ENCODE data around the gene PTGIS.
A peak's percentile ranks its signal among the peaks of the same experiment; 100 is the strongest.

The PTGIS gene

GRCh38 chr20:49595346-49595745 is 27.4 kb upstream of the PTGIS start:
- DNase-seq = no peak

DNA sequence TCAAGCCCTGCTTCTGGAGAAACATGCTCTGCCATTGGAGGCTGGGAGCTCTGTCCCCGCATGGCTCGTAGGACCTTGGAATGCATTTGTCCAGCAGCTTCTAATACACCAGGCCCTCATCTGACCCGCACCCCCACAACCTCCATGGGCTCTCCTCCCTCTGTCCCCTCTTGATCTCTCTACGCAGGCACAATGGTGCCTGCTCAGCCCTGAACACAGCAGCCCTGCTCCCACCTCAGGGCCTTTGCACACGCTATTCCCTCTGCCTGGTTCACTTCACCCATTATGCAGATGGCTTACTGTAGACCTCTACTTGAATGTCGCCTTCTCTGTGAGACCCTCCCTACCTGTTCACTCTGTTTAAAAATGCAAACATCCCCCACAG is 27.0 kb upstream of the PTGIS start:
- no peak for DNase-seq

GRCh38 chr20:49594143-49594930 is 26.4 kb upstream of the PTGIS start:
- no peak for DNase-seq

GRCh38 chr20:49593466-49594142 is 25.7 kb upstream of the PTGIS start:
- no peak for DNase-seq

DNA sequence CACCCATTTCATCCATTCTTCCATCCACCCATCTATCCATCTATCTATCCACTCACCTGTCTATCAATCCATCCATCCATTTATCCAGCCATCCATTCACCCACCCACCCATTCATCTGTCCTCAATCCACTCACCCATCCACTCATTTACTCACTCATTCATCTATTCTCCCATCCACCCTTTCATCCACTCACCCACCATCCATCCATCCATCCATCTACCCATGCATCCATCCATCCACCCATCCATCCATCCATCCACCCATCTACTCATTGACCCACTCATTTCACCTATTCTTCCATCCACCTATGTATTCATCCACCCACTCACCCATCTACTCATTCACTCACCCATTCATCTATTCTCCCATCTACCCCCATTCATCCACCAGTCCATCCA is 24.2 kb upstream of the PTGIS start:
- DNase-seq = no peak

- DNase-seq = peak; percentile 33
These were observed 23.4 kb upstream of the PTGIS start for GRCh38 chr20:49591217-49591865.

DNA sequence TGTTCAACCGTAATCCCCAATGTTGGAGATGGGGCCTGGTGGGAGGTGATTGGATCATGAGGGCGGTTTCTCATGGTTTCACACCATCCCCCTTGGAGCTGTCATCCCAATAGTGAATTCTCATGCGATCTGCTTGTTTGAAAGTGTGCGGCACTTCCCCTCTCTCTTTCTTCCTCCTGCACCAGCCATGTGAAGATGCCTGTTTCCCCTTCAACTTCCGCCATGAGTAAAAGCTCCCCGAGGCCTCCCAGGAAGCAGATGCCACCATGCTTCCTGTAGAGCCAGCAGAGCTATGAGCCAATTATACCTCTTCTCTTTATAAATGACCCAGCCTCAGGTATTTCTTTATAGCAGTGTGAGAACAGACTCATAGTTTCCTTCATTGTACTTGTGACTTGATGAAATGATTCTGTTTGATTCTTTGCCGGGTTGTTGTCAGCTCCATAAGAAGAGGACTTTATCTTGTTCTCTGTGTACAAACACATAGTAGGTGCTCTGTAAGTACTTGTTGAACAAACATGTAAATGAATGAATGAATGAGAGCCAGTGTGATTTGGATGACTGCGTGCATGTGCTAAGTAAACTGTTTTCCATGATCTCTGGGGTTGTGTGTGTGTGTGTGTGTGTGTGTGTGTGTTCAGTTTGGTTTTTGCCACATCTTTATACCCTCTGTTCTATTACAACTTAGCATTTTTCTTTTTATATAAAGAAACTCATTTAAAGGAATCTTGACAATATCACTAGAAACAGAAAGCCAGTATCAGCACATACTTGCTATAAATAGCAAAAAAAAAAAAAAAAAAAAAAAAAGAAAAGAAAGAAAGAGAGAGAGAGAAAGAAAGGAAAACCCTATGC is 22.5 kb upstream of the PTGIS start:
- no peak for DNase-seq

DNA sequence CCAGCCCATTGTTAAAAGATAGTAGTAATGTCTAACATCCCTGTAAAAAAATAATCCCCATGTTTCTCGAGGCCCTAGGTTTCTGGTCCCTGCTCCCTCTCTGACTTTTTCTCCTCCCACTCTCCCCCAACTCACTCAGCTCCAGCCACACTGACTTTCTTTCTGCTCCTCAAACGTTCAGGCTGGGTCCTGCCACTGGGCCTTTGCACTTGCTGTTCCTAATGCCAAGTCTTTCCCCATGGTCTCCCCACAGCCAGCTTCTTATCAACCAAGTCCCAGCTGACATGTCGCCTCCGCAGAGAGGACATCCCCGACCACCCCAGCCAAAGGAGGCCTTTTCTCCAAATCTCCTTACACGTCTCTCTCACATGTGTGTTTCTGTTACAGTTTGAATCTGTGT is 21.8 kb upstream of the PTGIS start:
- no peak for DNase-seq

- DNase-seq = no peak
These were observed 19.2 kb upstream of the PTGIS start for GRCh38 chr20:49587111-49587570.

GRCh38 chr20:49585585-49586245 is 17.8 kb upstream of the PTGIS start:
- DNase-seq = no peak

DNA sequence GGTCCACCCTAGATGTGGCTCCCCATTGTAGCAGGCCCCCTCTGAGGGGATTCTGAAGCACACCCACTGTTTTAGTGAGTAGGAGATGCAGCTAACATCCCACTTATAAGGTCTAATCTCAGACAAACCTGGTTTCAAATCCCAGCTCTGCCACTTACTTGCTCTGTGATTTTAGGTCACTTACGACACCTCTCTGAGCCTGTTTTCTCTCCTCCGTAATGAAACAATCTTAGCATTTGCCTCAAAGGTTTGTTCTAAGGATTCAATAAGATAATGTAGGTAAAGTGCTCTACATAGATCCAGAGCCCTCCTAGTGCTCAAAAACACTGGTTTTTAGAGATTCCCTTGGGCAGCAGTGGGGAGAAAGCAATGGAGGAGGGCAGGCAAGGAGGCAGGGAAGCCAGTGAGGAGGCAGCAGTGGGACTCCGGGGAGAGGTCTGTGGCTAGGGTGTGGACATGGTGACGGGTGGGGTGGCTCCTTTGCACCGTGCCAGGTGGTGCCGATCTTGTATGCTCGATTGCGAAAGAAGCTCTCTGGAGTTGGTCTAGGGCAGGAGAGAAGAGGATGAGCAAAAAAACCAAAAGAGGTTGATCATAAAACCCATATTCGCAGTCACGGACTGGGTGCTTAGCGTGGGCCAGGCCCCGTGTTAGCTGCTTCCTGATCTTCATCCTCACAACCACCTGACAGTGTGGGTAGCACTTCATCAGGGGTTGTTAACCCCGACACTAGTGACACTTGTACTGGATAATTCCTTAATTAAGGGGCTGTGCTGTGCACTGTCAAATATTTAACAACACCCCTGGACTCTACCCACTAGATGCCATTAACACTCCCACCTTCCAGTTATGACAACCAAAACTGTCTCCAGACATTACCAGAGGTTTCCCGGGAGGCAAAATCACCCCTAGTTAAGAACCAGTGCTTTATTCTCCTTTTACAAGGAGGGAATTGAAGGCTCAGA is 16.8 kb upstream of the PTGIS start:
- DNase-seq = no peak

DNA sequence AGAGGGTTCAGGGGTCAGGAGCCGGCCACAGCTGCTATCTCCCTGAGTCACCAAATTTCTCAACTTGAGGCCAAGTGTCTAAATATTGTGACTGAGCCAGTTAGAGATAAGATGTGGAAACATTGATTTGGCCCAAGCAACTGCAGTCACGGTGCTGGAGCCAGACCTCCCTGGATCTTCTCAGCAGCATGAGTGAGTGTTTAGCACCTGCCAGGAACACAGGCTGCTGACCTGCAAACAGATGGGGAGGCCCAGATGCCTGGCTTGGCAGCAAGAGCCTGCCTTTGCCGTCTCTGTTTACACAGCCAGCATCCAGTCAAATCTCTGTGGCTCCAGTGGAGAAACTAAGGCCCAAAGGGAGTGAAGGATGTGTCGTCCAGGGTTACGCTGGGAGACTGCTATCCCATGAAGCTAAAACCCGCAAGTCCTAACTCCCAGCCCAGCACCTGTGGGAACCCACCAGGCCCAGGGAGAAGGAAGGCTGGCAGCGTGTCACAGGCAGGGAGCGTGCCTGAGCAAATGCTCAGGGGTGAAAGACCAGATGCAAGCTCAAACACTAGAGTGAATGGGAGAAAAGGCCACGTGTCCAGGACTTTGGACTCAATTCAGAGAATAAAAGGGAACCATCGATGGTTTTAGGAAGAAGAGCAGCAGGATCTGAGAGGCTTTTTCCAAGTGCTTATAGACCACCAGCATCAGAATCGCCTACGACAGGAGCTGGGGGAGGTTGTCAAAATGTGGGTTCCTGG is 15.9 kb upstream of the PTGIS start:
- peak; percentile 69 for DNase-seq

GRCh38 chr20:49583343-49583668 is 15.4 kb upstream of the PTGIS start:
- DNase-seq = no peak

DNA sequence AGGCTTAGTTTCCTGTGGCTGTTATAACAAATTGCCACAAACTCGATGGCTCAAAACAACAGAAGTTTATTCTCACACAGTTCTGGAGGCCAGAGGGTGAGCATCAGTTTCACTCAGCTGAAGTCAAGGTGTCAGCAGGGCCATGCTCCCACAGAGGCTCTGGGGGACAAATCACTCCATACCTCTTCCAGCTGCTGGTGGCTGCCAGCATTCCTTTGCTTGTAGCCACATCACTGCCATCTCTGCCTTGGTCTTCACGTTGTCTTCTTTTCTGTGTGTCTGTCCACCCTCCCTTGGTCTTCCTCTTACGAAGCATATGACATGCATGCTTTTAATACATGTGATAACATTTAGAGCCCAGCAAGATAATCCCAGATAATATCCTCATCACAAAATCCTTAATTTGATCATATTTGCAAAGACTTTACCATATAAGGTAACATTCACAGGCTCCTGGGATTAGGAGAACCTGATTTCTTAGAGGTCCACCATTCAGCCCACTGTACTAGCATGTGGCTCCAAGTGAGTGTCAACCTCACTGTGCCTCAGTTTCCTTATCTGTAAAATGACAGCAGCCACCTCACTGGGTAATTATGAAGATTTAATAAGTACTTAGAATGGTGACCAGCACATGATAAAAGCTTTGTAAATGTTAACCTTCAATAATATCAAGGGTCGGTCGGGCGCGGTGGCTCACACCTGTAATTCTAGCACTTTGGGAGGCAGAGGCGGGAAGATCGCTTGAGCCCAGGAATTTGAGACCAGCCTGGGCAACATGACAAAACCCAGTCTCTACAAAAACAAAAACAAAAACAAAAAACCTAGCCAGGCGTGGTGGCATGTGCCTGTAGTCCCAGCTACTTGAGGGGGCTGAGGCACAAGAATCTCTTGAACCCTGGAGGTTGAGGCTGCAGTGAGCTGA is 14.7 kb upstream of the PTGIS start:
- DNase-seq = no peak

DNA sequence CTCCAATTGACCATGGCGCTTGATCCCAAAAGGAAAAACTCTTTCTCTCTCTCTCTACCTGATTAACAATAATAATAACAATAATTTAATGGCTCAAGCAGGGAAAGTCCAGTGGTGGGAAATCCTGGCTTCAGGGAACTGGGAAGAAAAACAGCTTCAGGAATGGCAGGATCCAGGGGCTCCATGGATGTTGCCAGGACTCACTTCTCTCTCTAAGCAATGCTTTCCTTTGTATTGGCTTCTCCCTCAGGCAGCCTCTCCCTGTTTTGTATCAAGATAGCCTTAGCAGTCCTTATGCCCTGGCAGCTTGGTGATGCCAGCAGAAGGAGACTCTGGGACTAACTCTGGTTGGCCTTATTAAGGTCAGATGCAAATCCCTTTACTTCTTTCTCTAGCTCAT is 13.5 kb upstream of the PTGIS start:
- DNase-seq = no peak

- DNase-seq = no peak
These were observed 12.9 kb upstream of the PTGIS start for GRCh38 chr20:49580813-49581174.

- no peak for DNase-seq
These were observed 12.2 kb upstream of the PTGIS start for GRCh38 chr20:49579874-49580812.

- no peak for DNase-seq
These were observed 11.3 kb upstream of the PTGIS start for GRCh38 chr20:49579195-49579594.

Data from NCI-H146 (cell line).